ENCODE measurements around the gene UNC5C. TPM values are rescaled to one million over a fixed set of nuclear protein-coding genes. Genes with fewer than 3 reads are reported as not detected.

UNC5C gene
- total RNA-seq, 1 experiment from 2014 or later, result 11.3 TPM

- no peak for DNase-seq (ENCODE audit: low spot score)
Observed at GRCh38 chr4:95217197-95217596, 331.6 kb downstream of the UNC5C start.

- no peak for DNase-seq (ENCODE audit: low spot score)
Observed at GRCh38 chr4:95216636-95217035, 332.1 kb downstream of the UNC5C start.

GRCh38 chr4:95215991-95216605 is 332.7 kb downstream of the UNC5C start:
- no peak for DNase-seq (ENCODE audit: low spot score)

GRCh38 chr4:95215043-95215442 is 333.7 kb downstream of the UNC5C start:
- no peak for DNase-seq (ENCODE audit: low spot score)

- DNase-seq (ENCODE audit: low spot score), result no peak
Observed at GRCh38 chr4:95214408-95214807, 334.4 kb downstream of the UNC5C start.

GRCh38 chr4:95213366-95213765 is 335.4 kb downstream of the UNC5C start:
- no peak for DNase-seq (ENCODE audit: low spot score)

GRCh38 chr4:95212692-95213091 is 336.1 kb downstream of the UNC5C start:
- DNase-seq (ENCODE audit: low spot score), result no peak

GRCh38 chr4:95209927-95210326 is 338.8 kb downstream of the UNC5C start:
- DNase-seq (ENCODE audit: low spot score), result no peak

GRCh38 chr4:95204873-95205272 is 343.9 kb downstream of the UNC5C start:
- no peak for DNase-seq (ENCODE audit: low spot score)

- no peak for DNase-seq (ENCODE audit: low spot score)
Observed at GRCh38 chr4:95204267-95204844, 344.4 kb downstream of the UNC5C start.

- no peak for DNase-seq (ENCODE audit: low spot score)
Observed at GRCh38 chr4:95198961-95199360, 349.8 kb downstream of the UNC5C start.

- no peak for DNase-seq (ENCODE audit: low spot score)
Observed at GRCh38 chr4:95197353-95197752, 351.4 kb downstream of the UNC5C start.

- no peak for DNase-seq (ENCODE audit: low spot score)
Observed at GRCh38 chr4:95193391-95194224, 355.2 kb downstream of the UNC5C start.

- DNase-seq (ENCODE audit: low spot score), result no peak
Observed at GRCh38 chr4:95191537-95191936, 357.2 kb downstream of the UNC5C start.

- DNase-seq (ENCODE audit: low spot score), result no peak
Observed at GRCh38 chr4:95190751-95191436, 357.9 kb downstream of the UNC5C start.

- DNase-seq (ENCODE audit: low spot score), result no peak
Observed at GRCh38 chr4:95188701-95189370, 359.9 kb downstream of the UNC5C start.

GRCh38 chr4:95186666-95187065 is 362.1 kb downstream of the UNC5C start:
- DNase-seq (ENCODE audit: low spot score), result no peak

- DNase-seq (ENCODE audit: low spot score), result no peak
Observed at GRCh38 chr4:95183656-95184408, 364.9 kb downstream of the UNC5C start.

GRCh38 chr4:95181996-95182306 is 366.8 kb downstream of the UNC5C start:
- no peak for DNase-seq (ENCODE audit: low spot score)

- no peak for DNase-seq (ENCODE audit: low spot score)
Observed at GRCh38 chr4:95181243-95181995, 367.4 kb downstream of the UNC5C start.

All from H4 (cell line).